IPS DF 19.7 (cell line): ENCODE data around the gene FAM53B.

ENCODE experiments used
- DNase-seq: peaks from one replicate; pipeline ENCODE4 v3.0.0-alpha.2; 2013; ENCODE audit warnings: low read depth, low spot score

The FAM53B gene

GRCh38 chr10:124728071-124728829, 15.9 kb downstream of the FAM53B start:
- DNase-seq: no peak

- no peak for DNase-seq
These were observed 16.7 kb downstream of the FAM53B start for GRCh38 chr10:124727361-124727960.

GRCh38 chr10:124725791-124726190, 18.4 kb downstream of the FAM53B start:
- DNase-seq: no peak

GRCh38 chr10:124725171-124725631, 19.0 kb downstream of the FAM53B start:
- no peak for DNase-seq

GRCh38 chr10:124724279-124725027, 19.7 kb downstream of the FAM53B start:
- no peak for DNase-seq

GRCh38 chr10:124723826-124724225, 20.4 kb downstream of the FAM53B start:
- DNase-seq: no peak

GRCh38 chr10:124722798-124723783, 21.1 kb downstream of the FAM53B start:
- no peak for DNase-seq

GRCh38 chr10:124721330-124722045, 22.7 kb downstream of the FAM53B start:
- DNase-seq: no peak

- no peak for DNase-seq
These were observed 24.8 kb downstream of the FAM53B start for GRCh38 chr10:124719213-124719851.

GRCh38 chr10:124717911-124718741, 26.1 kb downstream of the FAM53B start:
- no peak for DNase-seq

- no peak for DNase-seq
These were observed 27.0 kb downstream of the FAM53B start for GRCh38 chr10:124717041-124717757.

- no peak for DNase-seq
These were observed 27.8 kb downstream of the FAM53B start for GRCh38 chr10:124716369-124716768.

- DNase-seq: no peak
These were observed 28.7 kb downstream of the FAM53B start for GRCh38 chr10:124715439-124715838.

- DNase-seq: no peak
These were observed 30.4 kb downstream of the FAM53B start for GRCh38 chr10:124713679-124714255.

- DNase-seq: no peak
These were observed 31.3 kb downstream of the FAM53B start for GRCh38 chr10:124712704-124713407.

GRCh38 chr10:124711145-124711544, 33.0 kb downstream of the FAM53B start:
- no peak for DNase-seq

GRCh38 chr10:124710266-124710881, 33.8 kb downstream of the FAM53B start:
- DNase-seq: no peak
